NK-92 (cell line): ENCODE measurements around the gene NT5M.
"Not testable (repeated sequence)": the region's sequence is repeated elsewhere in the genome, so short reads cannot be mapped to it uniquely, and the experiment has no call there.

Source experiments
- DNase-seq: peaks from one replicate; lab custom pipeline; 2025; ENCODE audit not compliant: unreplicated experiment; lab: John Stamatoyannopoulos, UW

Gene NT5M

GRCh38 chr17:17370711-17371110 is 67.5 kb downstream of the NT5M start:
- DNase-seq: no peak

GRCh38 chr17:17372856-17373520 is 69.8 kb downstream of the NT5M start:
- DNase-seq: no peak

GRCh38 chr17:17375841-17376240 is 72.7 kb downstream of the NT5M start:
- DNase-seq: no peak

GRCh38 chr17:17376362-17376761 is 73.2 kb downstream of the NT5M start:
- no peak for DNase-seq

GRCh38 chr17:17377071-17377967 is 74.1 kb downstream of the NT5M start:
- DNase-seq: no peak

- DNase-seq: no peak
Measured at GRCh38 chr17:17379197-17379991, 76.2 kb downstream of the NT5M start.

GRCh38 chr17:17380145-17380925 is 77.2 kb downstream of the NT5M start:
- DNase-seq: no peak

- DNase-seq: no peak
Measured at GRCh38 chr17:17381446-17382064, 78.4 kb downstream of the NT5M start.

- no peak for DNase-seq
Measured at GRCh38 chr17:17382065-17382459, 78.9 kb downstream of the NT5M start.

- DNase-seq: no peak
Measured at GRCh38 chr17:17382971-17383370, 79.8 kb downstream of the NT5M start.

GRCh38 chr17:17383431-17384290 is 80.5 kb downstream of the NT5M start:
- DNase-seq: not testable (repeated sequence)

- no peak for DNase-seq
Measured at GRCh38 chr17:17384291-17384615, 81.1 kb downstream of the NT5M start.

- DNase-seq: no peak
Measured at GRCh38 chr17:17384961-17385360, 81.8 kb downstream of the NT5M start.

- no peak for DNase-seq
Measured at GRCh38 chr17:17385491-17385890, 82.3 kb downstream of the NT5M start.

- DNase-seq: no peak
Measured at GRCh38 chr17:17386094-17386800, 83.1 kb downstream of the NT5M start.

- no peak for DNase-seq
Measured at GRCh38 chr17:17387017-17387497, 83.9 kb downstream of the NT5M start.

- no peak for DNase-seq
Measured at GRCh38 chr17:17387498-17388362, 84.6 kb downstream of the NT5M start.
